Measurements from ENCODE around the gene PCDH9. TPM values are rescaled to one million over a fixed set of nuclear protein-coding genes. Genes with fewer than 3 reads are reported as not detected.

PCDH9 gene
- total RNA-seq, 2 donors from 2014 or later = 0.95 to 1.8 TPM

DNA sequence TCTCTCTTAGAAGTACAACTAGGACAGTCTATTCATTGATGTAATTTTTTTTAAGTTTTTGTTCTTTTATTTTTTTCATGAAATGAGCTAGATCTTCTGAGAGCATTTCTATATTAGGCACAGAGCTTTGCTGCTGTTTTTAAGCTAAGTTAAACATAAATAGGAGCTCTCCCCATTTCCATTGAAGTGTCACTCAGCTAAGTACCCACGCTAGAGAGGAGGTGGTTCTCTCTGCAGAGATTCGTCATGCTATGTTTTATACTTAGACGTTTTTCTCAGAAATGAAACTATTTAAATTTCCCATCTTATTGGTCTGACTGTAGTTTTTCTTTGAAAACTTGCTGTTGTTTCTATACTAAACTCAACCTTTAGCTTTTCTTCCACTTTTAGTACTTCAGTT, 271.5 kb downstream of the PCDH9 start:
- no peak overlapping the region for H3K27ac Mint-ChIP-seq
- no peak for DNase-seq
- Histone ChIP-seq H3K9ac (ENCODE audit: extremely low read depth, low read length, poor library complexity, severe bottlenecking) (no peak overlapping the region), H3K4me3 (ENCODE audit: low read length) (no peak overlapping the region), H3K27me3 (ENCODE audit: control insufficient read depth, insufficient read depth, low read length, poor library complexity, severe bottlenecking) (no peaks in the 10 kb centered on the region), H3K9me3 (ENCODE audit: control insufficient read depth, low read length) (peaks cover 5% of the 10 kb centered on the region), H3K36me3 (ENCODE audit: control insufficient read depth, insufficient read depth, low read length) (no peaks in the 10 kb centered on the region), H3K27ac (ENCODE audit: low read depth, low read length) (no peak overlapping the region), H3K4me1 (ENCODE audit: control insufficient read depth, insufficient read depth, low read length) (no peaks in the 10 kb centered on the region)
- H3K36me3 Mint-ChIP-seq (ENCODE audit: low read depth) = no peaks in the 10 kb centered on the region
- TF ChIP-seq, protein P1, sequence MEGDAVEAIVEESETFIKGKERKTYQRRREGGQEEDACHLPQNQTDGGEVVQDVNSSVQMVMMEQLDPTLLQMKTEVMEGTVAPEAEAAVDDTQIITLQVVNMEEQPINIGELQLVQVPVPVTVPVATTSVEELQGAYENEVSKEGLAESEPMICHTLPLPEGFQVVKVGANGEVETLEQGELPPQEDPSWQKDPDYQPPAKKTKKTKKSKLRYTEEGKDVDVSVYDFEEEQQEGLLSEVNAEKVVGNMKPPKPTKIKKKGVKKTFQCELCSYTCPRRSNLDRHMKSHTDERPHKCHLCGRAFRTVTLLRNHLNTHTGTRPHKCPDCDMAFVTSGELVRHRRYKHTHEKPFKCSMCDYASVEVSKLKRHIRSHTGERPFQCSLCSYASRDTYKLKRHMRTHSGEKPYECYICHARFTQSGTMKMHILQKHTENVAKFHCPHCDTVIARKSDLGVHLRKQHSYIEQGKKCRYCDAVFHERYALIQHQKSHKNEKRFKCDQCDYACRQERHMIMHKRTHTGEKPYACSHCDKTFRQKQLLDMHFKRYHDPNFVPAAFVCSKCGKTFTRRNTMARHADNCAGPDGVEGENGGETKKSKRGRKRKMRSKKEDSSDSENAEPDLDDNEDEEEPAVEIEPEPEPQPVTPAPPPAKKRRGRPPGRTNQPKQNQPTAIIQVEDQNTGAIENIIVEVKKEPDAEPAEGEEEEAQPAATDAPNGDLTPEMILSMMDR (conservative IDR thresholded peaks at IDR 0.05) = no peak
- WGBS, 2 experiments (ENCODE audit: insufficient coverage in 1 of 2, insufficient read length in 1 of 2) = 97% methylated on average over 3 of the region's 3 CpGs; no CpG with 5 or more reads in 1 of the 2 experiments
- H3K27me3 Mint-ChIP-seq (ENCODE audit: insufficient read depth) = no peaks in the 10 kb centered on the region
- H3K4me3 Mint-ChIP-seq = no peak overlapping the region
- H3K9me3 Mint-ChIP-seq = no peaks in the 10 kb centered on the region
- H3K4me1 Mint-ChIP-seq = peaks cover 9% of the 10 kb centered on the region

DNA sequence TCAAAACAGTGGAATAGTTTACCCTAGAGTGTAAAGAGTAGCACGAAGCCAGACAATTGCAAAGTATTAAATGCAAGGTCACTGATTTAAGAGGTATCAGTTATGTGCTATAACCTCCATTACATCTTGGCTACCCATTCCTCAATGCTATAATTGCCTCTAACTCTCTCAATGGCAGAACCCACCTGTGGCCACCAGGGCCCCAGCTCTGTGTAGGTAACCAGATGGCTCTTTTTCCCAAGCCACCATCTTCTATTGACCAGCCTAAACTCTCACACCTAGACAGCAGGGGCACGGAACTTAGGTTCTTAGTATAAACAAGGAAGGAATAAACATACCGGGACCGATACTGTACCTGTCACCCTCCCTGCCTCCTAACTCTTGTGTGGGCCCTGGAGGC, 277.6 kb downstream of the PCDH9 start:
- Mint-ChIP-seq H3K27me3 (ENCODE audit: insufficient read depth) (no peaks in the 10 kb centered on the region), H3K9me3 (no peaks in the 10 kb centered on the region), H3K4me3 (no peak overlapping the region), H3K27ac (no peak overlapping the region), H3K4me1 (peaks cover 31% of the 10 kb centered on the region), H3K36me3 (ENCODE audit: low read depth) (no peaks in the 10 kb centered on the region)
- no peak for DNase-seq
- H3K4me3 ChIP-seq (ENCODE audit: low read length) = no peak overlapping the region
- TF ChIP-seq, protein P1 (conservative IDR thresholded peaks at IDR 0.05) = peak; percentile 59
- no peak overlapping the region for H3K27ac ChIP-seq (ENCODE audit: low read depth, low read length)
- no peak overlapping the region for H3K9ac ChIP-seq (ENCODE audit: extremely low read depth, low read length, poor library complexity, severe bottlenecking)
- no peaks in the 10 kb centered on the region for H3K9me3 ChIP-seq (ENCODE audit: control insufficient read depth, low read length)
- H3K27me3 ChIP-seq (ENCODE audit: control insufficient read depth, insufficient read depth, low read length, poor library complexity, severe bottlenecking) = no peaks in the 10 kb centered on the region
- H3K36me3 ChIP-seq (ENCODE audit: control insufficient read depth, insufficient read depth, low read length) = no peaks in the 10 kb centered on the region
- no peaks in the 10 kb centered on the region for H3K4me1 ChIP-seq (ENCODE audit: control insufficient read depth, insufficient read depth, low read length)
- WGBS, 2 experiments (ENCODE audit: insufficient coverage in 1 of 2, insufficient read length in 1 of 2) = 88 to 100% methylated on average over 2 to 3 of the region's 4 CpGs

DNA sequence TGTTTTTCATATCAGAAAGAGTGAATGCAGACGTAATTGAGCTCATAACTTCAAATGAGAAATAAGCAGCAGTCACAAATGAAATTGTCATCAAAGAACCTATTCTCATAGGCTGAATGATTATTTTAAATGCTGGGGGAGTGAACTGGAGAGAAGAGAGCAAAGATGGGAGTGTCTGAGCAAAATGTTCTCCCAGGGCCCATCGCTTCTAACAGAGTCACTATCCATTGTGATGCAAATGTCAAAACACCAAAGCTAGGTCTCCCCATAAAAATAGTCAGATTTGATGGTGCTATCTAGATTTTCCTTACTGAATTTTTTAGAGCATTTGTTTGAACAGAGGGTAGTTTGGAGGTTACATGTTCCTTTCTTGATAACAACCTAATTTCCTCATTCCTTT, 278.7 kb downstream of the PCDH9 start:
- DNase-seq = no peak
- Histone ChIP-seq H3K36me3 (ENCODE audit: control insufficient read depth, insufficient read depth, low read length) (no peaks in the 10 kb centered on the region), H3K27me3 (ENCODE audit: control insufficient read depth, insufficient read depth, low read length, poor library complexity, severe bottlenecking) (no peaks in the 10 kb centered on the region), H3K27ac (ENCODE audit: low read depth, low read length) (no peak overlapping the region), H3K9me3 (ENCODE audit: control insufficient read depth, low read length) (no peaks in the 10 kb centered on the region), H3K4me1 (ENCODE audit: control insufficient read depth, insufficient read depth, low read length) (no peaks in the 10 kb centered on the region), H3K9ac (ENCODE audit: extremely low read depth, low read length, poor library complexity, severe bottlenecking) (no peak overlapping the region), H3K4me3 (ENCODE audit: low read length) (no peak overlapping the region)
- Mint-ChIP-seq H3K36me3 (ENCODE audit: low read depth) (no peaks in the 10 kb centered on the region), H3K27me3 (ENCODE audit: insufficient read depth) (no peaks in the 10 kb centered on the region), H3K9me3 (no peaks in the 10 kb centered on the region), H3K27ac (no peak overlapping the region), H3K4me3 (no peak overlapping the region), H3K4me1 (peaks cover 24% of the 10 kb centered on the region)
- TF ChIP-seq, protein P1 (conservative IDR thresholded peaks at IDR 0.05) = no peak
- WGBS, 2 experiments (ENCODE audit: insufficient coverage in 1 of 2, insufficient read length in 1 of 2) = 72 to 79% methylated on average over 2 of the region's 2 CpGs
